MCF 10A (cell line): Measurements from ENCODE around the gene PDE8B. TPM values are rescaled to one million over a fixed set of nuclear protein-coding genes. Genes with fewer than 3 reads are reported as not detected.

Experiments used
- BruUV-seq: library from RNA; stranded (reverse); fragments of 400-500 nt; replicated peaks from 2 replicates; lab custom pipeline; 2021; lab: Mats Ljungman, UMichigan
- CTCF ChIA-PET: fragments of 300-600 bp; sonication (Branson Sonifier 250); formaldehyde crosslinking; extraction: SDS; loops from one replicate; lab custom pipeline; 2021; ENCODE audit warnings: antibody characterized with exemption, inconsistent platforms; lab: Yijun Ruan, JAX
- POLR2A ChIA-PET: fragments of 300-600, 350-650 bp; sonication (Branson Sonifier 250); formaldehyde crosslinking; extraction: SDS; loops from one replicate; lab custom pipeline; 2020; ENCODE audit warnings: antibody characterized with exemption, inconsistent platforms; lab: Yijun Ruan, JAX
- DNase-seq: peaks from one replicate; pipeline ENCODE4 v3.0.0-alpha.2; 2018; ENCODE audit not compliant: unreplicated experiment
- H3K27ac Mint-ChIP-seq: one replicate; pipeline ENCODE4 v1.8.0; 2022; ENCODE audit warnings: mild to moderate bottlenecking, low read depth, mixed read lengths; ENCODE audit not compliant: unreplicated experiment
- H3K27me3 Mint-ChIP-seq: one replicate; pipeline ENCODE4 v1.8.0; 2022; ENCODE audit warnings: mixed read lengths; ENCODE audit not compliant: insufficient read depth, unreplicated experiment
- H3K36me3 Mint-ChIP-seq: one replicate; pipeline ENCODE4 v1.8.0; 2022; ENCODE audit warnings: mild to moderate bottlenecking, moderate library complexity, mixed read lengths; ENCODE audit not compliant: insufficient read depth, unreplicated experiment
- H3K4me1 Mint-ChIP-seq: one replicate; pipeline ENCODE4 v1.8.0; 2022; ENCODE audit warnings: mixed read lengths; ENCODE audit not compliant: insufficient read depth, unreplicated experiment
- H3K4me3 Mint-ChIP-seq: one replicate; pipeline ENCODE4 v1.8.0; 2022; ENCODE audit warnings: mild to moderate bottlenecking, moderate library complexity, mixed read lengths; ENCODE audit not compliant: unreplicated experiment
- H3K9me3 Mint-ChIP-seq: one replicate; pipeline ENCODE4 v1.8.0; 2022; ENCODE audit warnings: mixed read lengths; ENCODE audit not compliant: unreplicated experiment
- CTCF ChIP-seq: fragments of 200-600 bp; IDR thresholded peaks from one replicate; pipeline ENCODE4 v1.8.0; 2022; ENCODE audit warnings: antibody characterized with exemption, mild to moderate bottlenecking; ENCODE audit not compliant: unreplicated experiment
- intact Hi-C: fragments of 100-400 bp; cut with micrococcal nuclease; formaldehyde crosslinking; loops from 2 replicates; pipeline ENCODE4 v1.14.1; 2022
- total RNA-seq: library from RNA; stranded (reverse); gene quantifications from 2 replicates; pipeline ENCODE4 v1.2.3, GENCODE V29; 2022

The PDE8B gene
- total RNA-seq, 1 experiment from 2014 or later, result not detected

GRCh38 chr5:77425998-77426659, 215.6 kb downstream of the PDE8B start:
- ChIA-PET POLR2A (interaction anchor here (0.6 kb wide), 2 partner anchors 282 to 1938 kb away, joined by 3 to 4 read pairs; no protein-coding TSS in a partner anchor), CTCF (interaction anchor here (0.7 to 2.8 kb wide), 4 partner anchors 11 to 107 kb away, joined by 3 to 9 read pairs (median 4); no protein-coding TSS in a partner anchor)
- Mint-ChIP-seq H3K27me3 (no peaks in the 10 kb centered on the region), H3K9me3 (no peaks in the 10 kb centered on the region), H3K27ac (no peak overlapping the region), H3K36me3 (peaks cover 53% of the 10 kb centered on the region), H3K4me3 (no peak overlapping the region), H3K4me1 (no peaks in the 10 kb centered on the region)
- BruUV-seq, result no TSS peak
- DNase-seq, result no peak
- intact Hi-C loops, result no loop called here
- TF ChIP-seq CTCF, result no peak

DNA sequence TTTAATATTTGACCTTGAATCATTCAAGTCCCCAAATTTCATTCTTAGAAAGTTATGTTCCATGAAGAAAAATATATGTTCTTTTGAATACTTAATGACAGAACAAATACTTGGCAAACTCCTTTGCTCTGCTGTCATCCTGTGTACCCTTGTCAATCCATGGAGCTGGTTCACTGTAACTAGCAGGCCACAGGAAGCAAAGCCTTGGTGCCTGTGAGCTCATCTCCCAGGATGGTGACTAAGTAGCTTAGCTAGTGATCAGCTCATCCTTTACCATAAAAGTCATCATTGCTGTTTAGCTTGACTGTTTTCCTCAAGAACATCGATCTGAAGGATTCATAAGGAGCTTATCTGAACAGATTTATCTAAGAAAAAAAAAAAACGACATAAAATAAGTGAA, 216.2 kb downstream of the PDE8B start:
- CTCF ChIA-PET, result interaction anchor here (0.6 to 2.8 kb wide), 5 partner anchors 11 to 108 kb away, joined by 3 to 9 read pairs (median 4); no protein-coding TSS in a partner anchor
- BruUV-seq, result no TSS peak
- H3K4me3 Mint-ChIP-seq, result no peak overlapping the region
- H3K27me3 Mint-ChIP-seq, result no peaks in the 10 kb centered on the region
- POLR2A ChIA-PET, result interaction anchor here (0.6 to 2.2 kb wide), 3 partner anchors 9 to 746 kb away, joined by 3 to 11 read pairs (median 3); no protein-coding TSS in a partner anchor
- DNase-seq, result no peak
- TF ChIP-seq CTCF, result no peak
- H3K4me1 Mint-ChIP-seq, result no peaks in the 10 kb centered on the region
- no peak overlapping the region for H3K27ac Mint-ChIP-seq
- peaks cover 58% of the 10 kb centered on the region for H3K36me3 Mint-ChIP-seq
- no peaks in the 10 kb centered on the region for H3K9me3 Mint-ChIP-seq
- intact Hi-C loops, result no loop called here

- TF ChIP-seq CTCF, result no peak
- H3K9me3 Mint-ChIP-seq, result no peaks in the 10 kb centered on the region
- H3K4me3 Mint-ChIP-seq, result no peak overlapping the region
- H3K36me3 Mint-ChIP-seq, result peaks cover 67% of the 10 kb centered on the region
- ChIA-PET CTCF (interaction anchor here (0.5 to 2.8 kb wide), 4 partner anchors 8 to 888 kb away, joined by 3 to 9 read pairs (median 3); no protein-coding TSS in a partner anchor), POLR2A (interaction anchor here (0.6 to 2.2 kb wide), 3 partner anchors 10 to 64 kb away, joined by 3 to 11 read pairs (median 3); partner anchors contain the start of gene WDR41)
- H3K27me3 Mint-ChIP-seq, result no peaks in the 10 kb centered on the region
- no peak overlapping the region for H3K27ac Mint-ChIP-seq
- DNase-seq, result no peak
- intact Hi-C loops, result no loop called here
- no peaks in the 10 kb centered on the region for H3K4me1 Mint-ChIP-seq
- BruUV-seq, result no TSS peak
Measured at GRCh38 chr5:77427998-77428397, 217.5 kb downstream of the PDE8B start.

DNA sequence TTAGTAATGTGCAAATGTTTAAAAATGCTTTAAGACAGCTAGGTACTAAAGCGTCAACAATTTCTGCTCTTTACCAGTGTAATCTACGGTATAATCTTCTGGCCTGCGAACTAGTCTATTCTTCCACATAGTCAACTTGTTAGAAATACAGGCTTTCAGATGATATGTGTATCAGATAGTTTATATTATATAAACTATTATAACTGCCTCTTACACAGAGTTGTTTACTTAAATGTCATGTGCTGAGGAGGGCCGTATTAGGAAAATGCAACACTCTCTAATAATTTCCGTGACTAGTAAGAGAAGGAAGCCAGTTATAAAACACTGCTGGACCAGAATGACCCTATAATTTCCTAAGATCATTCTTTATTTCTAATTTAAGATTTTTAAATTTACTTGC, 218.0 kb downstream of the PDE8B start:
- ChIA-PET POLR2A (interaction anchor here (1.6 to 2.2 kb wide), 2 partner anchors 11 to 64 kb away, joined by 3 to 11 read pairs; partner anchors contain the start of gene WDR41), CTCF (interaction anchor here (0.5 to 1.0 kb wide), 4 partner anchors 8 to 889 kb away, joined by 3 read pairs; no protein-coding TSS in a partner anchor)
- H3K36me3 Mint-ChIP-seq, result peaks cover 72% of the 10 kb centered on the region
- no peak for DNase-seq
- no peak overlapping the region for H3K4me3 Mint-ChIP-seq
- no peaks in the 10 kb centered on the region for H3K9me3 Mint-ChIP-seq
- H3K27me3 Mint-ChIP-seq, result no peaks in the 10 kb centered on the region
- no peaks in the 10 kb centered on the region for H3K4me1 Mint-ChIP-seq
- no peak overlapping the region for H3K27ac Mint-ChIP-seq
- TF ChIP-seq CTCF, result no peak
- intact Hi-C loops, result no loop called here
- no TSS peak for BruUV-seq
